Progenitor cell of endocrine pancreas (in vitro differentiated cells): ENCODE results near the gene EPS15. TPM values are rescaled to one million over a fixed set of nuclear protein-coding genes. Genes with fewer than 3 reads are reported as not detected.
"Not testable (repeated sequence)": the region's sequence is repeated elsewhere in the genome, so short reads cannot be mapped to it uniquely, and the experiment has no call there.

Source experiments
- DNase-seq: peaks from one replicate; pipeline ENCODE4 v3.0.0; 2021; ENCODE audit warnings: low spot score; ENCODE audit not compliant: unreplicated experiment
- H3K27ac Mint-ChIP-seq: 2 replicates; pipeline ENCODE4 v1.8.0; 2021; ENCODE audit warnings: mild to moderate bottlenecking, moderate library complexity, mixed read lengths
- H3K27me3 Mint-ChIP-seq: 2 replicates; pipeline ENCODE4 v1.8.0; 2021; ENCODE audit warnings: mixed read lengths
- H3K36me3 Mint-ChIP-seq: 2 replicates; pipeline ENCODE4 v1.8.0; 2022; ENCODE audit warnings: mixed read lengths; ENCODE audit not compliant: insufficient read depth
- H3K4me1 Mint-ChIP-seq: 2 replicates; pipeline ENCODE4 v1.8.0; 2021; ENCODE audit warnings: low read depth, mixed read lengths
- H3K4me3 Mint-ChIP-seq: 2 replicates; pipeline ENCODE4 v1.8.0; 2021; ENCODE audit warnings: low read depth, mild to moderate bottlenecking, moderate library complexity, mixed read lengths
- H3K9me3 Mint-ChIP-seq: 2 replicates; pipeline ENCODE4 v1.8.0; 2021; ENCODE audit warnings: low read depth, mixed read lengths
- total RNA-seq: library from RNA; stranded (reverse); gene quantifications from 2 replicates; pipeline ENCODE4 v1.2.1, GENCODE V29; 2021
- TF ChIP-seq, protein P1 (sequence below): fragments of 200-600 bp; sonication (generic); IDR thresholded peaks from one replicate; pipeline ENCODE4 v1.5.0; 2021; ENCODE audit warnings: antibody characterized with exemption, mild to moderate bottlenecking; ENCODE audit not compliant: unreplicated experiment

Gene EPS15
- total RNA-seq, 1 donor from 2014 or later: 63.8 TPM

- no peak for DNase-seq
- no peaks in the 10 kb centered on the region for H3K9me3 Mint-ChIP-seq
- no peaks in the 10 kb centered on the region for H3K27me3 Mint-ChIP-seq
- H3K4me3 Mint-ChIP-seq: no peak overlapping the region
- H3K27ac Mint-ChIP-seq: no peak overlapping the region
- H3K4me1 Mint-ChIP-seq: peaks cover 27% of the 10 kb centered on the region
- H3K36me3 Mint-ChIP-seq: peaks cover 17% of the 10 kb centered on the region
- TF ChIP-seq, protein P1, sequence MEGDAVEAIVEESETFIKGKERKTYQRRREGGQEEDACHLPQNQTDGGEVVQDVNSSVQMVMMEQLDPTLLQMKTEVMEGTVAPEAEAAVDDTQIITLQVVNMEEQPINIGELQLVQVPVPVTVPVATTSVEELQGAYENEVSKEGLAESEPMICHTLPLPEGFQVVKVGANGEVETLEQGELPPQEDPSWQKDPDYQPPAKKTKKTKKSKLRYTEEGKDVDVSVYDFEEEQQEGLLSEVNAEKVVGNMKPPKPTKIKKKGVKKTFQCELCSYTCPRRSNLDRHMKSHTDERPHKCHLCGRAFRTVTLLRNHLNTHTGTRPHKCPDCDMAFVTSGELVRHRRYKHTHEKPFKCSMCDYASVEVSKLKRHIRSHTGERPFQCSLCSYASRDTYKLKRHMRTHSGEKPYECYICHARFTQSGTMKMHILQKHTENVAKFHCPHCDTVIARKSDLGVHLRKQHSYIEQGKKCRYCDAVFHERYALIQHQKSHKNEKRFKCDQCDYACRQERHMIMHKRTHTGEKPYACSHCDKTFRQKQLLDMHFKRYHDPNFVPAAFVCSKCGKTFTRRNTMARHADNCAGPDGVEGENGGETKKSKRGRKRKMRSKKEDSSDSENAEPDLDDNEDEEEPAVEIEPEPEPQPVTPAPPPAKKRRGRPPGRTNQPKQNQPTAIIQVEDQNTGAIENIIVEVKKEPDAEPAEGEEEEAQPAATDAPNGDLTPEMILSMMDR: no peak
These were observed 80.0 kb downstream of the EPS15 start for GRCh38 chr1:51439053-51439452.

DNA sequence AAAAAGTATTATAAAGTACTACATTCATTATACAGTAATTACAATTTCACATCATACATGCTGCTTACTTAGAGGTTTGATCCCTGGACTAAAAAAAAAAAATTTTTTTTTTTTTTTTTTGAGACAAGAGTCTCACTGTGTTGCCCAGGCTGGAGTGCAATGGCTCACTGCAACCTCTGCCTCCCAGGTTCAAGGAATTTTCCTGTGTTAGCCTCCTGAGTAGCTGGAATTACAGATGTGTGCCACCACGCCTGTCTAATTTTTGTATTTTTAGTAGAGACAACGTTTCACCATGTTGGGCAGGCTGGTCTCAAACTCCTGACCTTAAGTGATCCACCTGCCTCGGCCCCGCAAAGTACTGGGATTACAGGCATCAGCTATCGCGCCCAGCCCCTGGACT is 81.7 kb downstream of the EPS15 start:
- H3K36me3 Mint-ChIP-seq: peaks cover 15% of the 10 kb centered on the region
- not testable (repeated sequence) for DNase-seq, H3K27ac Mint-ChIP-seq, H3K4me3 Mint-ChIP-seq, H3K9me3 Mint-ChIP-seq, H3K27me3 Mint-ChIP-seq
- peaks cover 23% of the 10 kb centered on the region for H3K4me1 Mint-ChIP-seq

DNA sequence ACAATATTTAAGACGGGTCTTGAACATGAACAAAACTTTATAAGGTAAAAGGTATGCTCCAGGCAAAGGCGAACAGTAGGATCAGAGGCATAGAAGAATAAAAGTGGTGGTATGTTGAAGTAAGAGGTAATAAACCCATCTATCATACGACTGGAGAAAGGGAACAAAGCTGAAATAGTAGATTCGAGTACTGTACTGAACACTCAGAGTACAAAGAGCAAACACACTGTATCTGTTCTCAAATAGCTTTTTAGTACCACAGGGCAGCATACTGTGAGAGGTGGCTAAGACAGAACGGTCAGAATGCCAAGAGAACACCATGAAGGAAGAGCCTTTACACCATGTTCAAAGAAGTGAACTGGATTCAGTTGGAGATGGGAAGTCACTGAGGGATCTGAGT is 83.2 kb downstream of the EPS15 start:
- H3K4me3 Mint-ChIP-seq: no peak overlapping the region
- peaks cover 10% of the 10 kb centered on the region for H3K4me1 Mint-ChIP-seq
- no peaks in the 10 kb centered on the region for H3K27me3 Mint-ChIP-seq
- H3K27ac Mint-ChIP-seq: no peak overlapping the region
- no peak for DNase-seq
- H3K9me3 Mint-ChIP-seq: no peaks in the 10 kb centered on the region
- H3K36me3 Mint-ChIP-seq: peaks cover 15% of the 10 kb centered on the region
- TF ChIP-seq, protein P1: no peak

GRCh38 chr1:51433972-51434510 is 85.0 kb downstream of the EPS15 start:
- H3K9me3 Mint-ChIP-seq: no peaks in the 10 kb centered on the region
- TF ChIP-seq, protein P1: no peak
- DNase-seq: no peak
- no peaks in the 10 kb centered on the region for H3K27me3 Mint-ChIP-seq
- H3K27ac Mint-ChIP-seq: no peak overlapping the region
- no peak overlapping the region for H3K4me3 Mint-ChIP-seq
- peaks cover 18% of the 10 kb centered on the region for H3K36me3 Mint-ChIP-seq
- H3K4me1 Mint-ChIP-seq: peaks cover 4% of the 10 kb centered on the region

DNA sequence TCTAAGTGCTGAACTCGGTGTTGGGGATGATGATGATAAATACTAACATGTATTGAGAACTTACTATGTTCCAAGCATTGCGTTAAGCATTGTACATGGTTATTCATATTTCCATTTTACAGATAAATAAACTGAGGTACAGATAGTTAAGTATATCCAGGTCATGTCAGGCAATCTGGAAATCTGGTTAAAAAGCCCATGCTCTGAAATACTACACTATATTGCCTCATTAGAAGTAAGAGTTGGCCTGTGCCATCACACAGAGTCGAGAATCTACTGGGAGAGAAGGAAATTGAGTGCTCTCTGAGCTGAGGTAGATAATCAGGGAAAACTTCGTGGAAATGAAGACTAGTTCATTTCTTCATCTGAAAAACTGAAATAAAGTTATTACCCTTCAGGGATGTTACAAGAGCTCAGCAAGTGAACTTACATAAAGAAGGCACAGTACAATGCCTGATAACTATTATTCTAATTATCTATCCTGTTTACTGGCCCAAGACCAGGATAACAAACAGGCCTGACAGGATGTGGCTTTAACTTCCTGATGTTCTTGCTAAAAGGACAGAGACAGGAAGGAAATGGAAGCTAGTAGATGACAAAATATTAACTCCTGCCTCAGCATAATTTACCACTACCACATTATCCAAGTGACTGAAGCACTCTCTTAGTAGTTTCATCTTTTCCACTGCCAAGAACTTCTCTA is 85.6 kb downstream of the EPS15 start:
- Mint-ChIP-seq H3K27ac (no peak overlapping the region), H3K4me1 (no peaks in the 10 kb centered on the region), H3K9me3 (no peaks in the 10 kb centered on the region), H3K27me3 (no peaks in the 10 kb centered on the region), H3K36me3 (peaks cover 15% of the 10 kb centered on the region), H3K4me3 (no peak overlapping the region)
- TF ChIP-seq, protein P1: no peak
- DNase-seq: no peak

DNA sequence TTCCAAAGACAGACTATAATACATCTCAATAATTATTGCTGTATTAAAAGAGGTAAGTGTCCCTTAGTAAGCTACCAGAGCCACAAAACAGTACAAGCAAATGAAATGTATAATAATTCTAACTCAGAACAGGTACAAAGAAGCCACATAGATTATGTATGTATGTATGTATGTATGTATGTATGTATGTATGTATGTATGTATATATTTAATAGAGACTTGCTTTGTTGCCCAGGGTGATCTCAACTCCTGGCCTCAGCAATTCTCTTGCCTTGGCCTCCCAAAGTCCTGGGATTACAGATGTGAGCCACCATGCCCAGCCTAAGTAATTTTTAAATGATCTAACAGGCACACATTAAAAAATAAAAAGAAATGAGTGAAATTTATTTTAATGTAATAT is 86.9 kb downstream of the EPS15 start:
- Mint-ChIP-seq H3K27me3 (no peaks in the 10 kb centered on the region), H3K27ac (no peak overlapping the region), H3K4me3 (no peak overlapping the region), H3K9me3 (peaks cover 11% of the 10 kb centered on the region), H3K36me3 (peaks cover 26% of the 10 kb centered on the region), H3K4me1 (peaks cover 5% of the 10 kb centered on the region)
- no peak for DNase-seq
- TF ChIP-seq, protein P1: no peak
